Liver (tissue), 9 donors: Measurements from ENCODE around the gene NECTIN1. TPM values are rescaled to one million over a fixed set of nuclear protein-coding genes. Genes with fewer than 3 reads are reported as not detected.

Experiments
- DNase-seq: peaks from one replicate; pipeline ENCODE4 v3.0.0-alpha.2; 2017; ENCODE audit warnings: low spot score
- H3K27ac ChIP-seq, 2 donors: one replicate each; pipeline ENCODE4 v1.7.0; 2013; ENCODE audit warnings: inconsistent platforms in 2 of 2, low read length in 2 of 2, control low read depth in 1 of 2, low read depth in 1 of 2, mild to moderate bottlenecking in 1 of 2
- H3K27me3 ChIP-seq, 4 donors: one replicate each; pipeline versions ENCODE4 v1.6.1 to v1.7.0; 2013; ENCODE audit warnings: low read length in 3 of 4, inconsistent platforms in 1 of 4, mild to moderate bottlenecking in 1 of 4, moderate library complexity in 1 of 4; ENCODE audit not compliant: control insufficient read depth in 4 of 4, insufficient read depth in 4 of 4
- H3K36me3 ChIP-seq, 4 donors: one replicate each; pipeline versions ENCODE4 v1.6.1 to v1.7.0; 2013; ENCODE audit warnings: low read length in 3 of 4, mild to moderate bottlenecking in 3 of 4, low read depth in 1 of 4, moderate library complexity in 1 of 4; ENCODE audit not compliant: control insufficient read depth in 4 of 4, insufficient read depth in 3 of 4
- H3K4me1 ChIP-seq, 4 donors: one replicate each; pipeline versions ENCODE4 v1.6.1 to v1.7.0; 2013; ENCODE audit warnings: low read length in 3 of 4, mild to moderate bottlenecking in 3 of 4, moderate library complexity in 1 of 4; ENCODE audit not compliant: control insufficient read depth in 4 of 4, insufficient read depth in 4 of 4
- H3K4me3 ChIP-seq, 3 donors: one replicate each; pipeline versions ENCODE4 v1.6.1 to v1.7.0; 2013; ENCODE audit warnings: low read length in 3 of 3, control low read depth in 1 of 3, low read depth in 1 of 3, mild to moderate bottlenecking in 1 of 3
- H3K9ac ChIP-seq, 2 donors: one replicate each; pipeline ENCODE4 v1.7.0; 2013; ENCODE audit warnings: low read length in 2 of 2, mild to moderate bottlenecking in 2 of 2, moderate library complexity in 2 of 2, control low read depth in 1 of 2, low read depth in 1 of 2
- H3K9me3 ChIP-seq, 4 donors: one replicate each; pipeline versions ENCODE4 v1.6.1 to v1.7.0; 2013; ENCODE audit warnings: low read length in 3 of 4; ENCODE audit not compliant: control insufficient read depth in 4 of 4
- GABPA ChIP-seq, 2 donors: IDR thresholded peaks in 1 of 2; conservative IDR thresholded peaks in 1 of 2; 2 replicates each; pipeline ENCODE4 v1.6.1; 2016; ENCODE audit warnings: antibody characterized with exemption in 2 of 2, mild to moderate bottlenecking in 1 of 2, moderate library complexity in 1 of 2
- HNF4A ChIP-seq, 2 donors: conservative IDR thresholded peaks; 2 replicates each; pipeline ENCODE4 v1.6.1; 2016; ENCODE audit warnings: antibody characterized with exemption in 2 of 2, mild to moderate bottlenecking in 2 of 2
- HNF4G ChIP-seq: IDR thresholded peaks from 2 replicates; pipeline ENCODE4 v1.6.1; 2016; ENCODE audit warnings: antibody characterized with exemption
- RAD21 ChIP-seq, 2 donors: IDR thresholded peaks; 2 replicates each; pipeline ENCODE4 v1.6.1; 2016; ENCODE audit warnings: antibody characterized with exemption in 2 of 2, mild to moderate bottlenecking in 2 of 2
- RXRA ChIP-seq, 2 donors: IDR thresholded peaks; 2 replicates each; pipeline ENCODE4 v1.6.1; 2017 to 2018; ENCODE audit warnings: antibody characterized with exemption in 2 of 2, mild to moderate bottlenecking in 1 of 2
- SP1 ChIP-seq: IDR thresholded peaks from 2 replicates; pipeline ENCODE4 v1.6.1; 2018; ENCODE audit warnings: antibody characterized with exemption, mild to moderate bottlenecking
- TAF1 ChIP-seq: conservative IDR thresholded peaks from 2 replicates; pipeline ENCODE4 v1.6.1; 2016; ENCODE audit warnings: antibody characterized with exemption, mild to moderate bottlenecking
- YY1 ChIP-seq: IDR thresholded peaks from 2 replicates; pipeline ENCODE4 v1.6.1; 2016; ENCODE audit warnings: antibody characterized with exemption, mild to moderate bottlenecking
- WGBS: extraction: QIAGEN DNeasy Blood & Tissue Kit; methylation state at CpG from one replicate; pipeline ENCODE4 v1.1.7; 2013; 5-methylcytosine and 5-hydroxymethylcytosine counted together
- polyA plus RNA-seq, 2 donors: library from polyadenylated mRNA; stranded (reverse) in 1 of 2; unstranded in 1 of 2; fragments of 200-250 nt in 1 of 2; fragments of >200 nt in 1 of 2; fragmentation: Nextera tagmentation in 1 of 2; extraction: Ambion mirVana in 1 of 2; gene quantifications; one replicate each; pipeline versions ENCODE4 v1.2.1 to v1.2.3, GENCODE V29; 2013 to 2015
- total RNA-seq, 2 donors: library from RNA; depleted of rRNA; stranded (reverse); fragments of >200 nt; gene quantifications; one replicate each; pipeline ENCODE4 v1.2.3, GENCODE V29; 2014
- TF ChIP-seq, protein P1 (sequence below): IDR thresholded peaks from 2 replicates; pipeline ENCODE4 v1.6.1; 2016; ENCODE audit warnings: antibody characterized with exemption, mild to moderate bottlenecking
- TF ChIP-seq, protein P2 (sequence below): fragments of 150-350 bp; IDR thresholded peaks from 2 replicates; pipeline ENCODE4 v1.5.1; 2017; ENCODE audit warnings: improper control_type of control experiment, low read depth, low read length; ENCODE audit not compliant: missing input control
- donor health status: healthy.
- donor health status: healthy.
- donor health status: healthy.
- donor health status: healthy.
- donor health status: healthy.

NECTIN1 gene
- total and polyA plus RNA-seq, 4 donors, result 0.69 to 7.7 (median 5.0) TPM

DNA sequence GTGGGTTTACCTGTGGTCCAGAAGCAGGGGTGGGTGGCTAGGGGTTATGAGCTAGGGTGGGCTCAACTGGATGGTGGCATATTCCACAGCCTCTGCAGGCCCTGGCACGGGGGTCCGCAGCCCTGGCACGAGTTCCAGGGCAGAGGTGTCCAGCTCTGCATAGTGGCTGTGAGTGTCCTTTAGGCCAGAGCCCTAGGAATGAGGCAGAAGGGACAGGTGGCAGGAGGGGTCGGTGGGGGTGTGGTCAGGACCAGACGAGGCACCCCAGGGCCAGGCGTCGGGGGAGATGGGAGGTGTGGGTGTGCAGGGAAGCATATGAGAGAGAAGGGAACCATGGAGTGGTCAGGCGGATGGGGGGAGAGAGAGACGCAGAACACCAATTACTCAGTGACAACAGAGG is 99.9 kb downstream of the NECTIN1 start:
- Histone ChIP-seq H3K4me3 (no peak overlapping the region), H3K4me1 (no peaks in the 10 kb centered on the region), H3K27ac (no peak overlapping the region), H3K9me3 (no peaks in the 10 kb centered on the region), H3K27me3 (no peaks in the 10 kb centered on the region), H3K36me3 (no peaks in the 10 kb centered on the region), H3K9ac (no peak overlapping the region)
- WGBS, result 79% methylated on average over 8 of the region's 9 CpGs
- DNase-seq, result no peak
- TF ChIP-seq RAD21 (IDR thresholded peaks at IDR 0.05), result no peak
- no peak for TF ChIP-seq SP1
- TF ChIP-seq GABPA (IDR thresholded peaks at IDR 0.05 in 1 of 2, conservative IDR thresholded peaks at IDR 0.05 in 1 of 2), result no peak
- no peak for TF ChIP-seq HNF4G
- TF ChIP-seq HNF4A (conservative IDR thresholded peaks at IDR 0.05), result no peak
- TF ChIP-seq RXRA (IDR thresholded peaks at IDR 0.05), result no peak
- TF ChIP-seq TAF1, result no peak
- TF ChIP-seq, protein P1, sequence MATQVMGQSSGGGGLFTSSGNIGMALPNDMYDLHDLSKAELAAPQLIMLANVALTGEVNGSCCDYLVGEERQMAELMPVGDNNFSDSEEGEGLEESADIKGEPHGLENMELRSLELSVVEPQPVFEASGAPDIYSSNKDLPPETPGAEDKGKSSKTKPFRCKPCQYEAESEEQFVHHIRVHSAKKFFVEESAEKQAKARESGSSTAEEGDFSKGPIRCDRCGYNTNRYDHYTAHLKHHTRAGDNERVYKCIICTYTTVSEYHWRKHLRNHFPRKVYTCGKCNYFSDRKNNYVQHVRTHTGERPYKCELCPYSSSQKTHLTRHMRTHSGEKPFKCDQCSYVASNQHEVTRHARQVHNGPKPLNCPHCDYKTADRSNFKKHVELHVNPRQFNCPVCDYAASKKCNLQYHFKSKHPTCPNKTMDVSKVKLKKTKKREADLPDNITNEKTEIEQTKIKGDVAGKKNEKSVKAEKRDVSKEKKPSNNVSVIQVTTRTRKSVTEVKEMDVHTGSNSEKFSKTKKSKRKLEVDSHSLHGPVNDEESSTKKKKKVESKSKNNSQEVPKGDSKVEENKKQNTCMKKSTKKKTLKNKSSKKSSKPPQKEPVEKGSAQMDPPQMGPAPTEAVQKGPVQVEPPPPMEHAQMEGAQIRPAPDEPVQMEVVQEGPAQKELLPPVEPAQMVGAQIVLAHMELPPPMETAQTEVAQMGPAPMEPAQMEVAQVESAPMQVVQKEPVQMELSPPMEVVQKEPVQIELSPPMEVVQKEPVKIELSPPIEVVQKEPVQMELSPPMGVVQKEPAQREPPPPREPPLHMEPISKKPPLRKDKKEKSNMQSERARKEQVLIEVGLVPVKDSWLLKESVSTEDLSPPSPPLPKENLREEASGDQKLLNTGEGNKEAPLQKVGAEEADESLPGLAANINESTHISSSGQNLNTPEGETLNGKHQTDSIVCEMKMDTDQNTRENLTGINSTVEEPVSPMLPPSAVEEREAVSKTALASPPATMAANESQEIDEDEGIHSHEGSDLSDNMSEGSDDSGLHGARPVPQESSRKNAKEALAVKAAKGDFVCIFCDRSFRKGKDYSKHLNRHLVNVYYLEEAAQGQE, result no peak
- TF ChIP-seq, protein P2, sequence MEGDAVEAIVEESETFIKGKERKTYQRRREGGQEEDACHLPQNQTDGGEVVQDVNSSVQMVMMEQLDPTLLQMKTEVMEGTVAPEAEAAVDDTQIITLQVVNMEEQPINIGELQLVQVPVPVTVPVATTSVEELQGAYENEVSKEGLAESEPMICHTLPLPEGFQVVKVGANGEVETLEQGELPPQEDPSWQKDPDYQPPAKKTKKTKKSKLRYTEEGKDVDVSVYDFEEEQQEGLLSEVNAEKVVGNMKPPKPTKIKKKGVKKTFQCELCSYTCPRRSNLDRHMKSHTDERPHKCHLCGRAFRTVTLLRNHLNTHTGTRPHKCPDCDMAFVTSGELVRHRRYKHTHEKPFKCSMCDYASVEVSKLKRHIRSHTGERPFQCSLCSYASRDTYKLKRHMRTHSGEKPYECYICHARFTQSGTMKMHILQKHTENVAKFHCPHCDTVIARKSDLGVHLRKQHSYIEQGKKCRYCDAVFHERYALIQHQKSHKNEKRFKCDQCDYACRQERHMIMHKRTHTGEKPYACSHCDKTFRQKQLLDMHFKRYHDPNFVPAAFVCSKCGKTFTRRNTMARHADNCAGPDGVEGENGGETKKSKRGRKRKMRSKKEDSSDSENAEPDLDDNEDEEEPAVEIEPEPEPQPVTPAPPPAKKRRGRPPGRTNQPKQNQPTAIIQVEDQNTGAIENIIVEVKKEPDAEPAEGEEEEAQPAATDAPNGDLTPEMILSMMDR, result no peak
- TF ChIP-seq YY1, result no peak

DNA sequence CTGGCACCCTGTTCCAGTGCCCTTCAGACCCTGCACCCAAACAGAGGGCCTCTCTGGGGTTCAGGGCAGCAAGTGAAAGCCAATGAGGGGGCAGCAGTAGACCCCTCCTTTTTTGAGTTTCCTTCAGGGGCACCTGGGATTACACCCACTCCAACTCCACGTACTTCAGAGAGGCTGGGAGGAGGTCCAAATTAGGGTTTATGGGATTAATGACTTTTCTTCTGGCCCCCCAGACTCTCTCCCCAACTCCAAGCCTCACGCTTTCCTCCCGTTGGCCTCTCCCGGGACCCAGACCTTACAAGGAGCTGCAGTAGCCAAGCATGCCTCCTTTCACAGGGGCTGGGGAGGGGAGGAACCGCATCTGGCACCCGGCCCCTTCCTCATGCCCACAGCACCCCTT is 101.7 kb downstream of the NECTIN1 start:
- DNase-seq, result no peak
- Histone ChIP-seq H3K27ac (no peak overlapping the region), H3K27me3 (no peaks in the 10 kb centered on the region), H3K4me3 (no peak overlapping the region), H3K9ac (no peak overlapping the region), H3K9me3 (no peaks in the 10 kb centered on the region), H3K36me3 (no peaks in the 10 kb centered on the region), H3K4me1 (no peaks in the 10 kb centered on the region)
- WGBS, result 78% methylated on average over 6 of the region's 6 CpGs
- TF ChIP-seq, protein P1, result no peak
